HPDE6-E6E7 (cell line): Measurements from ENCODE around the gene SKIL.

Experiments used
- DNase-seq: peaks from one replicate; pipeline ENCODE4 v3.0.0; 2011; ENCODE audit warnings: missing footprints; ENCODE audit errors: extremely low spot score

SKIL gene

GRCh38 chr3:170437696-170438407 is 80.3 kb downstream of the SKIL start:
- no peak for DNase-seq

GRCh38 chr3:170438836-170439235 is 81.3 kb downstream of the SKIL start:
- DNase-seq: no peak

- no peak for DNase-seq
Observed at GRCh38 chr3:170440344-170440743, 82.8 kb downstream of the SKIL start.

GRCh38 chr3:170441412-170441811 is 83.9 kb downstream of the SKIL start:
- no peak for DNase-seq

- DNase-seq: no peak
Observed at GRCh38 chr3:170442947-170443346, 85.4 kb downstream of the SKIL start.

GRCh38 chr3:170443457-170443856 is 85.9 kb downstream of the SKIL start:
- no peak for DNase-seq
